G401 (cell line): ENCODE data around the gene FAM136A. TPM values are rescaled to one million over a fixed set of nuclear protein-coding genes. Genes with fewer than 3 reads are reported as not detected.
"Not testable (repeated sequence)": the region's sequence is repeated elsewhere in the genome, so short reads cannot be mapped to it uniquely, and the experiment has no call there.

ENCODE experiments used
- DNase-seq: peaks from one replicate; pipeline ENCODE4 v3.0.0-alpha.2; 2015; ENCODE audit warnings: low spot score
- in situ Hi-C: cut with HindIII; loops from 2 replicates; pipeline ENCODE4 v1.10.0; 2016; ENCODE audit warnings: low sequenced_read_pairs, mixed read lengths
- total RNA-seq: library from RNA; depleted of rRNA; stranded (reverse); fragments of >200 nt; shearing (Covaris generic); gene quantifications from 2 replicates; pipeline ENCODE4 v1.2.3, GENCODE V29; 2014

FAM136A gene
- total RNA-seq, 1 experiment from 2014 or later: 102 TPM

DNA sequence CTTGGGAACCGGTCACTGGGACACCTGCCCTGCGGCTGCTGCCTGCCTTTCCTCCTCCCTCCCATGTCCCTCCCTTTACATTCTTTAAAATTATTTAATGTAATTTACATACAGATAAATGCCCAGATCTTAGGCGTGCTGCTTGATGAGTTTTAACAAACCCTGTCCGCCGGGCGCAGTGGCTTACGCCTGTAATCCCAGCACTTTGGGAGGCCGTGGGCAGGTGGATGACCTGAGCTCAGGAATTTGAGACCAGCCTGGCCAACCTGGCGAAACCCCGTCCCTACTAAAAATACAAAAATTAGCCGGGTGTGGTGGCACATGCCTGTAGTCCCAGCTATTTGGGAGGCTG is 304 bp upstream of the FAM136A start:
- DNase-seq, in situ Hi-C loops: not testable (repeated sequence)

DNA sequence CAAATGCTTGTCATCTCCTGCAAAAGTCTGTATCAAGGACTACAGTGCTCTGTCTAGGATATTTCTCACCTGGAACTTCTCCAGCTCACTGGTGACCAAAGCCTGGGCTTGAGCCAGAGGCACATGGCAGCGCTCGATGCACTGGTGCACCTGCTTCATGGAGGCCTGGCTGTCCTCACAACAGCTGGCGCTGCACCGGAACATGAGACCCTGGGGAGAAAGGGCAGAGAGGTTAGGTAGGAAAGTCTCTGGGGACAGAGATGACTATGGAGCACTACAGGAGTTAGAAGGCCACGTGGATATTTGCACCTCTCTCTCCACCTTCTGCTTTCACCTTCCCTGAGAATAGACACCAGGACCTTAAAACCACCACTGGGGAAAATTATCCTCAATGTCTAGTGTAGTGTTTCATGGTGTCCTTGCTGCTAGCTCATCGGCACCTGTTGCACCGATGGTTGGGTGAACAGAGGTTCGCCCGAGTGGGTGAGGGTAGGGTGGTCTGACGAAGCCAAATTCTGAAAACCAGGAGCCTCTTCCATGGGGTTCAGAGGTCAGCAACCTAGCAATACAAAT is 1.0 kb downstream of the FAM136A start:
- in situ Hi-C loops: no loop called here

DNA sequence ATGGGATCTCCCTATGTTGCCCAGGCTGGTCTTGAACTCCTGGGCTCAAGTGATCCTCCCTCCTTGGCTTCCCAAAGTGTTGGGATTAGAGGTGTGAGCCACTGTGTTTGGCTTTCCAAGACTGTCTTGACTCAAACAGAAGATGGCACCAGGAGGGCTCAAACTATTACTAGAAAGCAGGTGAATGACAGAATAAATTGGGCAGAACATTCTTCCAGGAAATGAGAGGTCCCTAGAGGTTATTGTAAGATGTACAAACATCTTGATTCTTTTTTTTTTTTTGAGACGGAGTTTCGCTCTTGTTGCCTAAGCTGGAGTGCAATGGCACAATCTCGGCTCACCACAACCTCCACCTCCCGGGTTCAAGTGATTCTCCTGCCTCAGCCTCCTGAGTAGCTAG is 4.0 kb downstream of the FAM136A start:
- DNase-seq, in situ Hi-C loops: not testable (repeated sequence)

More for the DNA sequence above, 1.0 kb downstream of the FAM136A start:
- no peak for DNase-seq

DNA sequence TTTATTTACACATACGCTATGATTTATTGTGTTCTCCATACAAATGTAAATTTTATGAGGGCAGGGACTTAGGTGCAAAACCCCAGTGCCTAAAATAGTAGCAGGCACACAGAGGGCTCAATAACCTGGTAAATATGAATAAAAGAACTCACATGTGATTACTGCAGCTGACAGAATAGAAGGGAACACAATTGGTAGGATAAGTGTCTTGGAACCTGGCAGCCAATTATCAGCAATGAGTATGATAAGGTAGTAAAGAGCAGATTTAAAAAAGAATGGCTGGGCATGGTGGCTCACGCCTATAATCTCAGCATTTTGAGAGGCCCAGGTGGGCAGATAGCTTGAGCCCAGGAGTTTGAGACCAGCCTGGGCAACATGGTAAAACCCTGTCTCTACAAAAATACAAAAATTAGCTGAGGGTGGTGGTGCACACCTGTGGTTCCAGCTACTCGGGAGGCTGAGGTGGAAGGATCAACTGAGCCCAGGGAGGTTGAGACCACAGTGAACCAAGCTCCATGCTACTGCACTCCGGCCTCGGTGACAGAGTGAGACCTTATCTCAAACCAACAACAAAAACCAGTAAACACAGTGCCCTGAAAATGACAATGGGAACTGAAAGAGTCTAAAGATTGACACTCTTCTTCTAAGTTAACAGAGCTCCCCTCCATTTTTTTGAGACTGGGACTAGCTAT is 18.2 kb downstream of the FAM136A start:
- DNase-seq: no peak
- in situ Hi-C loops: no loop called here

DNA sequence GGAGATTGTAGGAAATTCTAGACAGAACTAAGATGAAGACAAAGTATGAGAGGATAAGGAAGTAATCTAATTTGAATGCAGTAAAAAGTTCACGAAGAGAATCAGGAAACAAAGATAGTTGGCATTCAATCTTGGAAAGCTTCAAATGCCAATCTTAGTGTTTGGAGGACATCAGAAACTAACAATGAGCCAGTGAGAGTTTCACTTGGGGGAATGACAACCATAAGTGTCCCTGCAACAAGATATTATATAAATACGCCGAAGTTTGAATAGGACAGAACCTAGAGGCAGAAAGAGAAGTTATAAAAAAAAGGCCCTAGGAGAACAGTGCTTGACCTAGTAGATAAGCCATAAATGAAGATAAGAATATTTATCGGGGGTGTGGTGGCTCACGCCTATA is 19.4 kb downstream of the FAM136A start:
- DNase-seq: no peak
- in situ Hi-C loops: no loop called here

DNA sequence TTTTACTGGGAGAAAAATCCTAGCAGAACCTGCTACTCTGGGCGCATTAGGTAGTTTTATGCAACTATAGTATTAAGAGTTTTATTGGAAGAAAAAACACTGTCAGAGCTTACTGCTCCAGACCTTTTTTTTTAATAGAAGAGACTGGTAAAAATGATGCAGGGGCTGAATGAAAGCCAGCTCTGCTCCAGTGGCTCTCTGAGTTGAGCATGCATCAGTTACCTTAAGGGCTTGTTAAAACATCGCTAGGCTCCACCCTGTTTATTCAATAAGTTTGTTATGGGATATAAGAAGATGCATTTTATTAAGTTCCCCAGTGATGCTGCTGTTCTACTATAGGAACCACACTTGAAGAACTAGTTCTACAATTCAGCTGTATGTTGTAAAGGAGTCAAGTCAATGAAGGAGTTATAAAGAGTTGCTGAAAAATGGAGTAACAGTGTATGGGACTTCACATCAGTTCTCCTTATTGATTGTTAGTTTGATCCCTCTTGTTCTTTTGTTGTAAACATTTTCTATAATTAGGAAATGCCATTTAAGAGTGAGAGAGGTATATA is 21.5 kb downstream of the FAM136A start:
- no peak for DNase-seq
- in situ Hi-C loops: no loop called here

DNA sequence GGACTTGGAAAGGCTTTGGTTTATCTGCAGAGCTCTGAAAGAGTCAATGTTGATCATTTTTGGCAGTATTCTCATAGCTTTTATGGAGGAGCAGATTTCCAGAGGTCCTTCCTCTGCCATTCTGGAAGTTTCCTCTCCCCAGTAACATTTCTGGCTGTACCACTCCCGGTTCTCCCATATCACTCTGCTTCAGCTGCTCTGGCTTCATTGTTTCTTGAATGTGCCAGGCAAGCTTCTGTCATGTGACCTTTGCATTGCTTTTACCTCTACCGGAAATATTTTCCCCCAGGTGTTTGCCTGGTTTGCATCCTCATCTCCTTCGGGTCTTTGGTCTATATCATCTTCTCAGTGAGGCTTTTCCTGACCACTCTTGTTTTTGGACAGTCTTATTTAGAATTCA is 31.5 kb downstream of the FAM136A start:
- in situ Hi-C loops: no loop called here
- no peak for DNase-seq

DNA sequence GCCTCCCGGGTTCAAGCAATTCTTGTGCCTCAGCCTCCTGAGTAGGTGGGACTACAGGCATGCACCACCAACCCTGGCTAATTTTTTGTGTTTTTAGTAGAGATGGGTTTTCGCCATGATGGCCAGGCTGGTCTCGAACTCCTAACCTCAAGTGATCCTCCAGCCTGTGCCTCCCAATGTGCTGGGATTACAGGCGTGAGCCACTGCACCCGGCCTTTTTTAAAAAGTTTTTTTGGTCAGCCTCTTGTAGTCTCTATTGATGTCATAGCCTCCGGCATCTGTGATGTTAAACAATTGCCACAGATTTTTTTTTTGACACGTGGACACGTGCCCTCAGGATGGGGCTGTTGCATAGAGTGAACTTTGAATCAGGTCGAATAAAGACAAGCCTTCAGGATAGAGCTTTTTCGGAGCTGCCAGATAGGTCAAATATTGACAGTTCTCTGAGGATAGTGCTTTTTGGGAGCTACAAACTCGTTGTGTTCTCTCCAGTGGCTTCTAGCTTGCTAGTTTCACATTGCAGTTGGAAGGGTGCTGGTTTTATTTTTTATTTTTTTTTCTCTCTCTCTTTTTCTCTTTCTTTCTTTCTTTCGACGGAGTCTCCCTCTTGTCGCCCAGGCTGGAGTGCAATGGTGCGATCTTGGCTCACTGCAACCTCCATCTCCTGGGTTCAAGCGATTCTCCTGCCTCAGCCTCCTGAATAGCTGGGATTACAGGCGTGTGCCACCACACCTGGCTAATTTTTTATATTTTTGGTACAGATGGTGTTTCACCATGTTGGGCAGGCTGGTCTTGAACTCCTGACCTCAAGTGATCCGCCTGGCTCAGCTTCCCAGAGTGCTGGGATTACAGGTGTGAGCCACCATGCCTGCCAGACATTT is 32.2 kb downstream of the FAM136A start:
- in situ Hi-C loops, DNase-seq: not testable (repeated sequence)

DNA sequence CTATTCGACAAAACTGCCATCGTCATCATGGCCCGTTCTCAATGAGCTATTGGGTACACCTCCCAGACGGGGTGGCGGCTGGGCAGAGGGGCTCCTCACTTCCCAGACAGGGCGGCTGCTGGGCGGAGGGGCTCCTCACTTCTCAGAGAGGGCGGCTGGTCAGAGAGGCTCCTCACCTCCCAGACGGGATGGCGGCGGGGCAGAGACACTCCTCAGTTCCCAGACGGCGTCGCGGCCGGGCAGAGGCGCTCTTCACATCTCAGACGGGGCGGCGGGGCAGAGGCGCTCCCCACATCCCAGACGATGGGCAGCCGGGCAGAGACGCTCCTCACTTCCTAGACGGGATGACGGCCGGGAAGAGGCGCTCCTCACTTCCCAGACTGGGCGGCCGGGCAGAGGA is 34.9 kb downstream of the FAM136A start:
- DNase-seq, in situ Hi-C loops: not testable (repeated sequence)

DNA sequence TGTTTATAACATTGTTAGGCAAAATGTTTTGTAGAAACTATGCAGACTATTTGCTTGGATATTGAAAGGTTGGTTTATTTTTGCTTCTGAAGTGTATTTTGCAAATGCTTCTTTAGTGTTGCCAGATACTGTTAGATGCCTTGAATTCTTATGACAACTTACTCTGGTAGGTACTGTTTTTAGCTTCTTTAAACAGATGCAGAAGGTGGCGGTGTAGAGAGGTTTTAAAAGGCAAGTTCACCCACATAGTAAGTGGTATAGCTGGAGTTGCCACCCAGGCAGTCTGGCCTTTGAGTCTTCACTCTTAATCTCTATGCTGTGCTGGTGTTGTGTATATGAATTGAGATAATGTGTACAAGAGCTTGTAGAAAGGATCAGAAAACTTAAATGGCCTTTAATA is 40.4 kb downstream of the FAM136A start:
- in situ Hi-C loops: no loop called here

DNA sequence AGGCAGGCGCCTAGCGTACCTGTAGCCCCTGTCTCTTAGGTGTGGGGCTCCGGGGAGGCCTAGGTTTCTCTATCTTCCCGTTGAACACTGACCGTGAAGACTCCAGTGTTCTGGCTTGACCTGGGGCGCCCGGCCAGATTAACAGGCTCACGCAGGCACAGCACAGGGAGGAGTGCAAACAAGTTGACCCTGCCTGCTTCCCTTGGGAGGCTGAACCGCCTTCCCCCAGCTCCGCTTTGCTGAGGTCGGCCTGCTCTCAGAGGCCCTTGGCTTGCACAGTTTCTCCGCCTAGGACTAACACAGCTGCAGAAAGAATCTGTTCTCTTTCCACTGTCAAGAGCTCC is 43.4 kb downstream of the FAM136A start:
- DNase-seq: peak; percentile 55
- in situ Hi-C loops: no loop called here

More for the DNA sequence above, 40.4 kb downstream of the FAM136A start:
- peak; percentile 12 for DNase-seq

DNA sequence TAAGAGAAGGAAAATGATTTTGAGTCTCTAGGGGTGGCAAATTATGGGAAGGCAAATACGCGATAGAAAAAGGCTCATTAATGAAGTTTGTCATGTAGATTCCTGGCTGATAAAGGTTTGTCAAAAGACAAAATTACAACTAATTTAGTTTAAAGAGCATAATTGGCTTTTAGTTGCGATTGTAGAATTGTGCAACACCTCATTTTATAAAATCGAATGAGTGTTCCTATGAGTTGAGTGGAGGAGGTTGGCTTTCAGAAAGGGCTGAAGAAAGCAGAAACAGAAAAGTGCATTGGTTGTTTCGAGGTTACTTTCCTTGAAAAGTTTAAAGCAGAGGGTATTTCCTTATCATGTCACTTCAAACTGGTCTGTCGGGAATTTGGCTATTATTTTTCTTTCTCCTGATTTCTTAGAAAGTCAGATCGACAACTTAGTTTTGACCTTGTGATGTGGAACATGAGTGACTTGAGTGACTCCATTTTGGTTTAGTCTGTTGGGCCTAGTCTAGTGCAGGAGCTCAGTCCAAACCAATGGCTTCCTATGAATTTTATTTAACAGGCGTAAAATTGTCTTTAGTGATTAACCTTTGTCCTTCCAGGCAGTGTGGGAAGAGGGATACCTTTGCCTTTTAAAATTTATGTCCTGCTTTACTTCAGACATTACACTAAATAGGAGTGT is 46.1 kb downstream of the FAM136A start:
- DNase-seq: no peak
- in situ Hi-C loops: no loop called here

DNA sequence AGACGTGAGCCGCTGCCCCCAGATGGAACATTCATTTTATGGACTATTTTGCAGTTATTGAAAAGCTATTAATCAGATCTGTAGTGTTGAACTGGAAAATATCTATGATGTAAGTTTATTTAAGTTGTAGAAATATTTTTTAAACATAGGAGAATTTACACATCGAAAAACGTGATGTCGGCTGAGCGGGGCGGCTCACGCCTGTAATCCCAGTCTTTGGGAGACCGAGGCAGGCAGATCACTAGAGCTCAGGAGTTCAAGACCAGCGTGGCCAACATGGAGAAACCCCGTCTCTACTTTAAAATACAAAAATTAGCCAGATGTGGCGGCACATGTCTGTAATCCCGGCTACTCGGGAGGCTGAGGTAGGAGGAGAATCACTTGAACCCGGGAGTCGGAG is 51.4 kb downstream of the FAM136A start:
- DNase-seq: no peak
- in situ Hi-C loops: no loop called here

DNA sequence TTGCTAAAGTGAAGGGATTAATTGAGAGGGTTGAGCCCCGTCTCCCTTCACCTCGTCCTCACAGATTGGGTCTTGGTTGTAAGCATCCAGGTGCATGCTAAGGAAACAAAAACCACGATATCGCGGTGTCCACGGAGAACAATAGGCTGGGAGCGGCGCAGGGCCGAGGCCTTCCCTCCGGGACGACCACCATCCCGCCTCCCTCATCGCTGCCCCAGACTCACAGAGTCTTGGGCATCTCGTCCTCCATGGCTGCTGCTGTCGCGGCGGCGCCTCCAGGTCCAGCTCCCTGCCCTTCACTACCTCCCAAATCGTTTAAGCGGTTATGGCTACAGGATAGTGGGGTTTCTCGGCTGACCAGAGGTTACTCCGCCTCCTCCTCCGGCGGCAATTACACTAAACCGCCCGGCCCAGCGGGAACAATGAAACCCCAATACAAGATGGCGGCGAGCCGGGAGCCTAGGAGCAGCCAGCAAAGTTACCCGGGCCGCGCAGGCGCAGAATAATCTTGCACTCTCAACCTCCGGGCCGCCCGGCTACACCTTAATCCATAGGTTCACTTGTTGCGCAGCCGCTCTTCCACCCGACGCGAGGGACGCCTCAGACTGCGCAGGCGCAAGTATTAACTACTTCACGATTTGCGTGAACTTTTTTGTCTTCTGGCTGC is 53.6 kb downstream of the FAM136A start, which contains the start of gene TIA1:
TSS of gene TIA1 (minus strand) at position 448 of the 667 bp plus-strand sequence. CDS start at position 250, 198 bp downstream.
- in situ Hi-C loops: no loop called here
- DNase-seq: peak; percentile 96

DNA sequence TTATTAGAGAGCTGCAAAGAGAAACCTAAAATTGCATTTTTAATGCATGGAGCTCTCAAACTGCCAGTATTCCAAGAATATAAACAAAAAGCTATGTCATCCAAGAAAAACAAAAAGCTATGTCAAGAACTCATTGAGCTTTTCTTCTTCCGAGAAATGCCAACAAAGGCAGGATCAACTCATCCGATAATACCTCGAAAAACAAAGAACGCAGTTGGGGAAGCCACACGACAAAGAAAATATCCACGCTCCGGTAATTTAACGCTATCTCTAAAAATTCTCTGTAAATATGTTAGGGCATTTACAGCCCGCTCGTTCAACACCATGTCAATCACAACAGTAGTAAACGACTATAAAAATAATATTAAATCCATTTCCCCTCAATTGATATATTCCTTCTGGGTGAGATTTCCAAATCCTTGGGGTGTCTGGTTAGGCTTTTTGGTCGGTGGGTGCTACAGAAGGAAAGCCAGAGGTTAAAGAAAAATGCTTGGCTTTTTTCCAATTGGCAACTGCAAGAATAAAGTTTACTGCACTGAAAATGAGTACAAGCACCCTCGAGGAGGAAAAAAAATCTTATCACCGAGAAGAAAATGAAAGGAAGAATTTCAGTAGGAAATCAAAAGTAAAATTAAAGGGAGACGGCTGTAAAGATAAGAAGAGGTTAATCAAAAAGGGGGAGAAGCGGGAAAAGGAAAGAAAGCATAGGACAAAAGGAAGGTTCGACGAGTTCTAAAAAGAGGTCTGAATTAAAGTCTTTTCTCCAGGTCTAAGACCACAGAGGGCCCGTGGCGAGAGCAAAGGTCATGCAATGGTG is 54.3 kb downstream of the FAM136A start:
- in situ Hi-C loops: no loop called here
- DNase-seq: no peak
